Progenitor cell of endocrine pancreas (in vitro differentiated cells): ENCODE measurements around the gene RBM19. TPM values are rescaled to one million over a fixed set of nuclear protein-coding genes. Genes with fewer than 3 reads are reported as not detected.

Source experiments
- DNase-seq: peaks from one replicate; pipeline ENCODE4 v3.0.0; 2021; ENCODE audit warnings: low spot score; ENCODE audit not compliant: unreplicated experiment
- H3K27ac Mint-ChIP-seq: 2 replicates; pipeline ENCODE4 v1.8.0; 2021; ENCODE audit warnings: mild to moderate bottlenecking, moderate library complexity, mixed read lengths
- H3K27me3 Mint-ChIP-seq: 2 replicates; pipeline ENCODE4 v1.8.0; 2021; ENCODE audit warnings: mixed read lengths
- H3K36me3 Mint-ChIP-seq: 2 replicates; pipeline ENCODE4 v1.8.0; 2022; ENCODE audit warnings: mixed read lengths; ENCODE audit not compliant: insufficient read depth
- H3K4me1 Mint-ChIP-seq: 2 replicates; pipeline ENCODE4 v1.8.0; 2021; ENCODE audit warnings: low read depth, mixed read lengths
- H3K4me3 Mint-ChIP-seq: 2 replicates; pipeline ENCODE4 v1.8.0; 2021; ENCODE audit warnings: low read depth, mild to moderate bottlenecking, moderate library complexity, mixed read lengths
- H3K9me3 Mint-ChIP-seq: 2 replicates; pipeline ENCODE4 v1.8.0; 2021; ENCODE audit warnings: low read depth, mixed read lengths
- total RNA-seq: library from RNA; stranded (reverse); gene quantifications from 2 replicates; pipeline ENCODE4 v1.2.1, GENCODE V29; 2021
- TF ChIP-seq, protein P1 (sequence below): fragments of 200-600 bp; sonication (generic); IDR thresholded peaks from one replicate; pipeline ENCODE4 v1.5.0; 2021; ENCODE audit warnings: antibody characterized with exemption, mild to moderate bottlenecking; ENCODE audit not compliant: unreplicated experiment

RBM19 gene
- total RNA-seq, 1 donor from 2014 or later, result 39.4 TPM

DNA sequence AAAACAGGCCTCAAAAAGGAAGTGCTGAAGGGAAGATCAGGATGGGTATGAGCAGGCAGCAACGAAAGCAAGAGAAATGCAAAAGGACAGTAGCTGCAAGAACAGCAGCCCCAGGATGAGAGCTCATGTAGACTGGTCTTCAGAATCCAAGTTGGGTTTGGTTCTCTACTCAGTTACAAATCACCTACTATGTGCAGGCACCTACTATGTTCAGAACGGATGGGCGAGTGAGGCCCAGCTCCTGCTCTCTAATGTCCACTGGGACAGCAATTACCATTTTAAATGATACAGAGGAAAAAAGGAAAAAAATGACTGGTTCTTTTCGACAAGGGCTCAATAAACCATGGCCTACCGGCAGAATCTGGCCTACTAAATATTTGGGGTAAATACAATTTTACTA lies 88.5 kb downstream of the RBM19 start:
- Mint-ChIP-seq H3K4me1 (peaks cover 14% of the 10 kb centered on the region), H3K4me3 (no peak overlapping the region), H3K36me3 (peaks cover 7% of the 10 kb centered on the region), H3K27me3 (no peaks in the 10 kb centered on the region), H3K27ac (no peak overlapping the region), H3K9me3 (no peaks in the 10 kb centered on the region)
- no peak for DNase-seq
- TF ChIP-seq, protein P1, sequence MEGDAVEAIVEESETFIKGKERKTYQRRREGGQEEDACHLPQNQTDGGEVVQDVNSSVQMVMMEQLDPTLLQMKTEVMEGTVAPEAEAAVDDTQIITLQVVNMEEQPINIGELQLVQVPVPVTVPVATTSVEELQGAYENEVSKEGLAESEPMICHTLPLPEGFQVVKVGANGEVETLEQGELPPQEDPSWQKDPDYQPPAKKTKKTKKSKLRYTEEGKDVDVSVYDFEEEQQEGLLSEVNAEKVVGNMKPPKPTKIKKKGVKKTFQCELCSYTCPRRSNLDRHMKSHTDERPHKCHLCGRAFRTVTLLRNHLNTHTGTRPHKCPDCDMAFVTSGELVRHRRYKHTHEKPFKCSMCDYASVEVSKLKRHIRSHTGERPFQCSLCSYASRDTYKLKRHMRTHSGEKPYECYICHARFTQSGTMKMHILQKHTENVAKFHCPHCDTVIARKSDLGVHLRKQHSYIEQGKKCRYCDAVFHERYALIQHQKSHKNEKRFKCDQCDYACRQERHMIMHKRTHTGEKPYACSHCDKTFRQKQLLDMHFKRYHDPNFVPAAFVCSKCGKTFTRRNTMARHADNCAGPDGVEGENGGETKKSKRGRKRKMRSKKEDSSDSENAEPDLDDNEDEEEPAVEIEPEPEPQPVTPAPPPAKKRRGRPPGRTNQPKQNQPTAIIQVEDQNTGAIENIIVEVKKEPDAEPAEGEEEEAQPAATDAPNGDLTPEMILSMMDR, result no peak

DNA sequence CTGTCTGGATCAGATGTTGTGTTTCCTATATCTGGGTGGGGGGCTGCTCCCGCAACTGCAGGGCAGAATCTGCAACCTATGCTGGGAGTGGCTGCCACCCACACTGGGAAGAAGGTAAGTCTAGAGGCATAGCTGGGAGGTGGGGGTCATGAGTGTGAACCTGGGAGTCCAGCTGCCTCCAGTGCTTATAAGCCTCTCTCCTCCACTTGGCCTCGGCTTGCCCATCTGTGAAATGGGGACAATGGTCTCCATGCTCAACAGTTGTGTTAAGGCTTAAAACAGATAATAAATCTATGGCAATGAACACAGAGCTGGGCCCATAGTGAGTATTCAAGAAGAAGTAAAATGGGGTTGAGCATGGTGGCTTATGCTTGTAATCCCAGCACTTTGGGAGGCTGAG lies 90.0 kb downstream of the RBM19 start:
- H3K9me3 Mint-ChIP-seq, result no peaks in the 10 kb centered on the region
- no peak overlapping the region for H3K4me3 Mint-ChIP-seq
- TF ChIP-seq, protein P1, result no peak
- peaks cover 14% of the 10 kb centered on the region for H3K4me1 Mint-ChIP-seq
- H3K27me3 Mint-ChIP-seq, result no peaks in the 10 kb centered on the region
- no peak for DNase-seq
- H3K27ac Mint-ChIP-seq, result no peak overlapping the region
- H3K36me3 Mint-ChIP-seq, result peaks cover 10% of the 10 kb centered on the region

DNA sequence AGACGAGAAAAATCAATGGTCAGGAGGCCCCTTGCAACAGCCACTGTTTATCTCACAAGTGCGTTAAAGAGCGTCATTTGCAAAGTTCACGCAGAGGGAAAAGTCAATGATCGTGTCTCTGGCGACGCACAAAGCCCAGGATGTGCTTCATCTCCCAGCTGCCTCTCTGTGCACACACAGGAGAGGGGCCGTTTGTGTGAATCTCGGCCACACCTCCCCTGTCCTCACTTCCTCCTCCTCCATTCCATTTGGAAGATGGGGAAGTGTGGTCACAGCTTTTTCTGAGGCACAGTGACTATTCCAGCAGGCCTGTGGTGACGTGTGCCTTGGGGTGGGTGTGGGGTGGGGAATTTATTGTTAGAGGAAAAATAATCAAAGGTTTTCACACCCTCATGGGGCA lies 90.4 kb downstream of the RBM19 start:
- DNase-seq, result no peak
- H3K27ac Mint-ChIP-seq, result peak overlapping the region; percentile 72
- H3K36me3 Mint-ChIP-seq, result peaks cover 10% of the 10 kb centered on the region
- H3K27me3 Mint-ChIP-seq, result no peaks in the 10 kb centered on the region
- H3K4me3 Mint-ChIP-seq, result no peak overlapping the region
- peaks cover 14% of the 10 kb centered on the region for H3K4me1 Mint-ChIP-seq
- TF ChIP-seq, protein P1, result no peak
- H3K9me3 Mint-ChIP-seq, result no peaks in the 10 kb centered on the region

DNA sequence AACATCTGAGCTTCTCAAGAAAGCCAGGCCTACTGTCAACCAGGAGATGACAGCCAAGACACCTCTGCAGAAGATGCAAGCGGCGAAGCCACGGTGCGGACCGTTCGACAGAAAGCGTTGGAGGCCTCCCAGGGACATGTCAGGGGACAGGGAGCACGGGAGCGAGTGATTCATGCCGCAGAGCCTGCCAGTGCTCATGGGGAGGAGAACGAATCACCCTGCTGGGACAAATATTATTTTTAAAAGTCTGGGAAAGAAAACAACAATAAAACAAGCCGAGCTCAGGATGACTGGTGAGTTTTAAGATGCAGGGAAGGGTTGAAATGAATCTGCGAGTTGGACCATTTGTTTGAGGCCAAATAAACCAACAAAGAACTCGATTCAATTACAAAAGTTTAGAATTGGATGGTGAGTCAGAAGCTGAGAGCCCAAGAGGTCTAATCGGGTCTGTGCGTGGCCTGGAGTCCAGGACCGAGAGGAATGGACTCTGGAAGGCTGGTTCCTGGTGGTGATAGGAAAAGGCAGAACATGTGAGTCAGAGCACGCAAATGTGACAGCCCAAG lies 91.0 kb downstream of the RBM19 start:
- H3K9me3 Mint-ChIP-seq, result no peaks in the 10 kb centered on the region
- DNase-seq, result no peak
- H3K27me3 Mint-ChIP-seq, result no peaks in the 10 kb centered on the region
- peaks cover 10% of the 10 kb centered on the region for H3K36me3 Mint-ChIP-seq
- H3K27ac Mint-ChIP-seq, result peak overlapping the region; percentile 72
- TF ChIP-seq, protein P1, result no peak
- no peak overlapping the region for H3K4me3 Mint-ChIP-seq
- H3K4me1 Mint-ChIP-seq, result peaks cover 14% of the 10 kb centered on the region

DNA sequence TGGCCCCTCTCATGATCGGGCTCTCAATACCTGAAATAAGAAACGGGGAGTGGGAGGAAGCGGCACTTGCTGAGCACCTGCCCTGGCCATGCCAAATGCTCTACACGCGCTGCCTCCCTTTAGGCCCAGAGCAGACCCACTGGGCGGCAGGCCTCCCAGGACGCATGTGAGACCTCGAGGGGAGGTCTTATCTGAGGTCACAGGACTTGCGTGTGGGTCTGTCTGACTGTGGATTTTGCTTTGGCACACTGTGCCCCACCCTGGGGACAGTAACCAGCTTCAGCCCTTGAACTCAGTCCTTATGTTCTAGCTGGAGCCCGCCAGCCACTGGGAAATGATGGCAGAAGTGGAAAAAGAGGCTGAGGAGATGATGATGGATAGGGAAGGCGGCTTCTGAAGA lies 91.8 kb downstream of the RBM19 start:
- H3K27ac Mint-ChIP-seq, result no peak overlapping the region
- no peak for DNase-seq
- H3K4me3 Mint-ChIP-seq, result no peak overlapping the region
- H3K27me3 Mint-ChIP-seq, result peaks cover 5% of the 10 kb centered on the region
- TF ChIP-seq, protein P1, result no peak
- H3K9me3 Mint-ChIP-seq, result no peaks in the 10 kb centered on the region
- peaks cover 10% of the 10 kb centered on the region for H3K36me3 Mint-ChIP-seq
- H3K4me1 Mint-ChIP-seq, result peaks cover 14% of the 10 kb centered on the region
